K562 (cell line): ENCODE data around the gene RASGRP1. TPM values are rescaled to one million over a fixed set of nuclear protein-coding genes. Genes with fewer than 3 reads are reported as not detected.
A peak's percentile ranks its signal among the peaks of the same experiment; 100 is the strongest.

ENCODE experiments used
- ARID1B ChIP-seq: fragments of 450-650 bp; IDR thresholded peaks from 2 replicates; pipeline ENCODE4 v1.6.1; 2016; ENCODE audit warnings: antibody characterized with exemption, mild to moderate bottlenecking, inconsistent platforms
- HDAC3 ChIP-seq: fragments of 450-650 bp; IDR thresholded peaks from 2 replicates; pipeline ENCODE4 v1.6.1; 2018; ENCODE audit warnings: borderline replicate concordance, mild to moderate bottlenecking, moderate library complexity; ENCODE audit not compliant: partially characterized antibody
- JUND ChIP-seq, 2 experiments: IDR thresholded peaks; 2 replicates in 1 of 2; 3 replicates in 1 of 2; pipeline ENCODE4 v1.6.1; 2011; ENCODE audit warnings: borderline replicate concordance in 2 of 2, low read depth in 2 of 2, low read length in 2 of 2, improper control_type of control experiment in 1 of 2, missing biosample characterization in 1 of 2, missing genetic modification characterization in 1 of 2, missing genetic modification reagents in 1 of 2
- MEIS2 ChIP-seq: fragments of 450-650 bp; IDR thresholded peaks from 2 replicates; pipeline ENCODE4 v1.6.1; 2014; ENCODE audit warnings: mild to moderate bottlenecking; ENCODE audit not compliant: partially characterized antibody
- MYBL2 ChIP-seq, 2 experiments: fragments of 450-650 bp in 1 of 2; sonication (generic) in 1 of 2; formaldehyde crosslinking in 1 of 2; IDR thresholded peaks; 2 replicates each; pipeline versions ENCODE4 v1.6.1 to v1.8.1; 2017 to 2022; ENCODE audit warnings: borderline replicate concordance in 1 of 2, inconsistent platforms in 1 of 2, low read depth in 1 of 2, mild to moderate bottlenecking in 1 of 2, missing genetic modification reagents in 1 of 2, moderate library complexity in 1 of 2
- NFE2L1 ChIP-seq: fragments of 450-650 bp; IDR thresholded peaks from 2 replicates; pipeline ENCODE4 v1.6.1; 2016; ENCODE audit warnings: missing genetic modification characterization, low read depth, mild to moderate bottlenecking, missing compliant biosample characterization, moderate library complexity, borderline replicate concordance
- NR2C2 ChIP-seq, 2 experiments: fragments of 200-800 bp in 1 of 2; sonication (Bioruptor generic) in 1 of 2; sonication (generic) in 1 of 2; formaldehyde crosslinking in 1 of 2; IDR thresholded peaks; 2 replicates each; pipeline versions ENCODE4 v1.6.1 to v1.8.0; 2016 to 2022; ENCODE audit warnings: mild to moderate bottlenecking in 1 of 2, missing compliant biosample characterization in 1 of 2, missing genetic modification characterization in 1 of 2, missing genetic modification reagents in 1 of 2
- POLR3A ChIP-seq: IDR thresholded peaks from 2 replicates; pipeline ENCODE4 v1.6.1; 2011; ENCODE audit warnings: borderline replicate concordance, mild to moderate bottlenecking, moderate library complexity; ENCODE audit not compliant: insufficient read length, insufficient read depth; ENCODE audit errors: extremely low read depth
- PTBP1 ChIP-seq: fragments of 200-400 bp; formaldehyde crosslinking; IDR thresholded peaks from 2 replicates; pipeline ENCODE4 v1.6.1; 2017; ENCODE audit warnings: low read depth, low read length
- SP2 ChIP-seq: IDR thresholded peaks from 2 replicates; pipeline ENCODE4 v1.6.1; 2011; ENCODE audit warnings: mild to moderate bottlenecking, low read depth, low read length, moderate library complexity; ENCODE audit not compliant: poor library complexity, severe bottlenecking; ENCODE audit errors: extremely low read depth
- TAF9B ChIP-seq: fragments of 450-650 bp; IDR thresholded peaks from 2 replicates; pipeline ENCODE4 v1.6.1; 2018; ENCODE audit warnings: mild to moderate bottlenecking; ENCODE audit not compliant: partially characterized antibody
- TGIF2 ChIP-seq: sonication (generic); formaldehyde crosslinking; IDR thresholded peaks from 2 replicates; pipeline ENCODE4 v1.8.1; 2022; ENCODE audit warnings: mild to moderate bottlenecking, missing genetic modification reagents, moderate library complexity
- ZNF134 ChIP-seq: fragments of 250-450 bp; sonication (Bioruptor Pico); conservative IDR thresholded peaks from 2 replicates; pipeline ENCODE4 v1.4.0; 2020
- ZNF717 ChIP-seq: fragments of 250-450 bp; sonication (Bioruptor Pico); IDR thresholded peaks from 2 replicates; pipeline ENCODE4 v1.5.0; 2021
- polyA plus RNA-seq, 8 experiments: library from polyadenylated mRNA; depleted of rRNA in 4 of 8; stranded (reverse) in 5 of 8; unstranded in 3 of 8; fragments of >200 nt; fragmentation: Nextera tagmentation in 2 of 8; fragmentation: Illumina TruSeq in 1 of 8; extraction: Ambion mirVana in 2 of 8; extraction: Trizol in 1 of 8; gene quantifications; 2 replicates each; pipeline versions ENCODE4 v1.2.1 to v1.2.3, GENCODE V29; 2011 to 2014; ENCODE audit warnings: inconsistent platforms in 1 of 8, missing spikeins in 1 of 8
- total RNA-seq, 7 experiments: library from RNA; depleted of rRNA in 6 of 7; stranded (reverse); fragments of >200 nt in 6 of 7; fragmentation: Illumina TruSeq in 2 of 7; extraction: Trizol in 2 of 7; gene quantifications; 2 replicates each; pipeline versions ENCODE4 v1.2.1 to v1.2.3, GENCODE V29; 2011 to 2021; ENCODE audit warnings: low replicate concordance in 1 of 7
- TF ChIP-seq, protein P1 (sequence below): sonication (generic); IDR thresholded peaks from 2 replicates; pipeline ENCODE4 v1.6.1; 2016
- TF ChIP-seq, protein P2 (sequence below): sonication (generic); formaldehyde crosslinking; IDR thresholded peaks from 2 replicates; pipeline ENCODE4 v1.8.1; 2023; ENCODE audit warnings: mild to moderate bottlenecking, missing genetic modification reagents
- TF ChIP-seq, protein P3 (sequence below): fragments of 450-650 bp; formaldehyde crosslinking; IDR thresholded peaks from 2 replicates; pipeline ENCODE4 v1.4.0; 2022; ENCODE audit warnings: mild to moderate bottlenecking, moderate library complexity

Gene RASGRP1
- total and polyA plus RNA-seq, 9 of the 15 experiments (the other 6 are each of a cell fraction or from before 2014, with no cell fraction given), result 0.14 to 0.72 (median 0.31) TPM

DNA sequence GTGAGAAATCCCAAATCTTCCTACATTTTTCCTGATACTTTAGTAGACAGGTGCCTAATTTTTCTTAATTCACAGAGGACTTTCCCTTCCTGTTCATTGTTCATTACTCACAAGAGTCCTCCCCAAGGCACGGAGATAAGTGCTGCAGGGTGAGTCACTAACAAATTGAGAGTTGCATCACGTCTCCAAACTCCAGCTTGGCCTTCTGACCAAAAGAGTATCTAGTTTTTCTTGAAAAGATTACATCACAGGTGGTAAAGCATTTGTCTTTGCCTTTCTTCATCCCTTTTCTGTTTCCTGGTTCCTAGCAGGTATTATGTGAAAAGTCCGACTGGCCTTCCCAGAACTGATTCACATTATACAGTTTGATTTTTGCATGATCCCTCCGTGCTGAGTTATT is 24.9 kb upstream of the RASGRP1 start (continued):
- TF ChIP-seq MYBL2 (IDR thresholded peaks at IDR 0.05; ENCODE audit: low read depth) (no peak), MYBL2 (CRISPR knock-in tag; IDR thresholded peaks at IDR 0.05; ENCODE audit: borderline replicate concordance) (no peak), SP2 (no peak), POLR3A (no peak), TGIF2 (CRISPR knock-in tag) (no peak), TAF9B (peak; percentile 44), ARID1B (peak; percentile 87), JUND (IDR thresholded peaks at IDR 0.05; ENCODE audit: borderline replicate concordance, low read depth, low read length) (peak; percentile 99), JUND (tag; IDR thresholded peaks at IDR 0.05; ENCODE audit: borderline replicate concordance, low read depth, low read length) (peak; percentile 97), MEIS2 (peak; percentile 33), NR2C2 (CRISPR knock-in tag; IDR thresholded peaks at IDR 0.05) (no peak), NR2C2 (tag; IDR thresholded peaks at IDR 0.05) (peak; percentile 34; the same call in 1 of the 2 replicates), ZNF134 (CRISPR knock-in tag) (no peak), HDAC3 (peak; percentile 16), PTBP1 (no peak), NFE2L1 (no peak), ZNF717 (CRISPR knock-in tag) (no peak)
- TF ChIP-seq, protein P1, sequence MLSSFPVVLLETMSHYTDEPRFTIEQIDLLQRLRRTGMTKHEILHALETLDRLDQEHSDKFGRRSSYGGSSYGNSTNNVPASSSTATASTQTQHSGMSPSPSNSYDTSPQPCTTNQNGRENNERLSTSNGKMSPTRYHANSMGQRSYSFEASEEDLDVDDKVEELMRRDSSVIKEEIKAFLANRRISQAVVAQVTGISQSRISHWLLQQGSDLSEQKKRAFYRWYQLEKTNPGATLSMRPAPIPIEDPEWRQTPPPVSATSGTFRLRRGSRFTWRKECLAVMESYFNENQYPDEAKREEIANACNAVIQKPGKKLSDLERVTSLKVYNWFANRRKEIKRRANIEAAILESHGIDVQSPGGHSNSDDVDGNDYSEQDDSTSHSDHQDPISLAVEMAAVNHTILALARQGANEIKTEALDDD, result peak; percentile 48; the same call in 1 of the 2 replicates
- TF ChIP-seq, protein P2, sequence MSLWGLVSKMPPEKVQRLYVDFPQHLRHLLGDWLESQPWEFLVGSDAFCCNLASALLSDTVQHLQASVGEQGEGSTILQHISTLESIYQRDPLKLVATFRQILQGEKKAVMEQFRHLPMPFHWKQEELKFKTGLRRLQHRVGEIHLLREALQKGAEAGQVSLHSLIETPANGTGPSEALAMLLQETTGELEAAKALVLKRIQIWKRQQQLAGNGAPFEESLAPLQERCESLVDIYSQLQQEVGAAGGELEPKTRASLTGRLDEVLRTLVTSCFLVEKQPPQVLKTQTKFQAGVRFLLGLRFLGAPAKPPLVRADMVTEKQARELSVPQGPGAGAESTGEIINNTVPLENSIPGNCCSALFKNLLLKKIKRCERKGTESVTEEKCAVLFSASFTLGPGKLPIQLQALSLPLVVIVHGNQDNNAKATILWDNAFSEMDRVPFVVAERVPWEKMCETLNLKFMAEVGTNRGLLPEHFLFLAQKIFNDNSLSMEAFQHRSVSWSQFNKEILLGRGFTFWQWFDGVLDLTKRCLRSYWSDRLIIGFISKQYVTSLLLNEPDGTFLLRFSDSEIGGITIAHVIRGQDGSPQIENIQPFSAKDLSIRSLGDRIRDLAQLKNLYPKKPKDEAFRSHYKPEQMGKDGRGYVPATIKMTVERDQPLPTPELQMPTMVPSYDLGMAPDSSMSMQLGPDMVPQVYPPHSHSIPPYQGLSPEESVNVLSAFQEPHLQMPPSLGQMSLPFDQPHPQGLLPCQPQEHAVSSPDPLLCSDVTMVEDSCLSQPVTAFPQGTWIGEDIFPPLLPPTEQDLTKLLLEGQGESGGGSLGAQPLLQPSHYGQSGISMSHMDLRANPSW (CRISPR knock-in tag), result no peak
- TF ChIP-seq, protein P3, sequence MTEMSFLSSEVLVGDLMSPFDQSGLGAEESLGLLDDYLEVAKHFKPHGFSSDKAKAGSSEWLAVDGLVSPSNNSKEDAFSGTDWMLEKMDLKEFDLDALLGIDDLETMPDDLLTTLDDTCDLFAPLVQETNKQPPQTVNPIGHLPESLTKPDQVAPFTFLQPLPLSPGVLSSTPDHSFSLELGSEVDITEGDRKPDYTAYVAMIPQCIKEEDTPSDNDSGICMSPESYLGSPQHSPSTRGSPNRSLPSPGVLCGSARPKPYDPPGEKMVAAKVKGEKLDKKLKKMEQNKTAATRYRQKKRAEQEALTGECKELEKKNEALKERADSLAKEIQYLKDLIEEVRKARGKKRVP, result peak; percentile 70; the same call in 1 of the 2 replicates
